HG03039 (cell line): Measurements from ENCODE around the gene BRS3.
"Not testable (repeated sequence)": the region's sequence is repeated elsewhere in the genome, so short reads cannot be mapped to it uniquely, and the experiment has no call there.

Experiments
- ATAC-seq: cut with Tn5 transposase; IDR thresholded peaks from one replicate; pipeline ENCODE4 v1.9.1; 2021; ENCODE audit warnings: mild to moderate bottlenecking, moderate library complexity; ENCODE audit not compliant: unreplicated experiment

BRS3 gene

GRCh38 chrX:136487647-136488046 lies at the start of gene BRS3:
BRS3 (plus strand) TSS chrX:136487947; CDS start chrX:136488115, 168 bp downstream.
- no peak for ATAC-seq

- no peak for ATAC-seq
Observed at GRCh38 chrX:136438192-136438591, 49.6 kb upstream of the BRS3 start.

- not testable (repeated sequence) for ATAC-seq
Observed at GRCh38 chrX:136445674-136446073, 42.1 kb upstream of the BRS3 start.

GRCh38 chrX:136446208-136446607 lies 41.5 kb upstream of the BRS3 start:
- no peak for ATAC-seq

- ATAC-seq: no peak
Observed at GRCh38 chrX:136447308-136447707, 40.4 kb upstream of the BRS3 start.

- ATAC-seq: no peak
Observed at GRCh38 chrX:136447968-136448367, 39.8 kb upstream of the BRS3 start.

- no peak for ATAC-seq
Observed at GRCh38 chrX:136450050-136450830, 37.5 kb upstream of the BRS3 start.

GRCh38 chrX:136452614-136453013 lies 35.1 kb upstream of the BRS3 start:
- no peak for ATAC-seq

GRCh38 chrX:136453114-136453513 lies 34.6 kb upstream of the BRS3 start:
- ATAC-seq: no peak

- ATAC-seq: no peak
Observed at GRCh38 chrX:136453771-136454170, 34.0 kb upstream of the BRS3 start.

- no peak for ATAC-seq
Observed at GRCh38 chrX:136456133-136456532, 31.6 kb upstream of the BRS3 start.

- ATAC-seq: no peak
Observed at GRCh38 chrX:136457303-136457917, 30.3 kb upstream of the BRS3 start.

- ATAC-seq: no peak
Observed at GRCh38 chrX:136464589-136464988, 23.2 kb upstream of the BRS3 start.

- no peak for ATAC-seq
Observed at GRCh38 chrX:136467303-136467702, 20.4 kb upstream of the BRS3 start.

- ATAC-seq: no peak
Observed at GRCh38 chrX:136468391-136469103, 19.2 kb upstream of the BRS3 start.

- no peak for ATAC-seq
Observed at GRCh38 chrX:136473663-136474062, 14.1 kb upstream of the BRS3 start.

GRCh38 chrX:136475236-136475635 lies 12.5 kb upstream of the BRS3 start:
- ATAC-seq: no peak

GRCh38 chrX:136476501-136476900 lies 11.2 kb upstream of the BRS3 start:
- ATAC-seq: no peak

- no peak for ATAC-seq
Observed at GRCh38 chrX:136477026-136477425, 10.7 kb upstream of the BRS3 start.

- no peak for ATAC-seq
Observed at GRCh38 chrX:136480383-136480782, 7.4 kb upstream of the BRS3 start.

- no peak for ATAC-seq
Observed at GRCh38 chrX:136488706-136489105, 959 bp downstream of the BRS3 start.

- no peak for ATAC-seq
Observed at GRCh38 chrX:136491832-136492231, 4.1 kb downstream of the BRS3 start.
